ENCODE measurements around the gene SP1.
"Not testable (repeated sequence)": the region's sequence is repeated elsewhere in the genome, so short reads cannot be mapped to it uniquely, and the experiment has no call there.

SP1 gene

GRCh38 chr12:53380104-53380793 is at the start of gene SP1:
TSS of gene SP1 (plus strand) at chr12:53380176. CDS start at chr12:53380292, 116 bp downstream.
- peak; percentile 96 for DNase-seq (ENCODE audit: low spot score)
- peak; percentile 27 for FAIRE-seq

GRCh38 chr12:53330671-53331070 is 49.3 kb upstream of the SP1 start:
- no peak for FAIRE-seq

GRCh38 chr12:53332339-53332738 is 47.6 kb upstream of the SP1 start:
- DNase-seq (ENCODE audit: low spot score); FAIRE-seq: not testable (repeated sequence)

More at GRCh38 chr12:53330671-53331070, 49.3 kb upstream of the SP1 start:
- DNase-seq (ENCODE audit: low spot score): no peak

- no peak for FAIRE-seq
- DNase-seq (ENCODE audit: low spot score): no peak
These were observed 47.2 kb upstream of the SP1 start for GRCh38 chr12:53332744-53333143.

- no peak for DNase-seq (ENCODE audit: low spot score)
- FAIRE-seq: no peak
These were observed 46.7 kb upstream of the SP1 start for GRCh38 chr12:53333289-53333688.

- no peak for DNase-seq (ENCODE audit: low spot score)
- no peak for FAIRE-seq
These were observed 46.1 kb upstream of the SP1 start for GRCh38 chr12:53333845-53334244.

GRCh38 chr12:53334822-53335221 is 45.2 kb upstream of the SP1 start:
- DNase-seq (ENCODE audit: low spot score): no peak
- FAIRE-seq: no peak

- peak; percentile 9 for FAIRE-seq
- no peak for DNase-seq (ENCODE audit: low spot score)
These were observed 43.7 kb upstream of the SP1 start, which contains the start of gene SP7 for GRCh38 chr12:53336181-53336681. TSS of gene SP7 (minus strand) at chr12:53336354. CDS start at chr12:53335646, 708 bp downstream.

GRCh38 chr12:53338017-53338416 is 42.0 kb upstream of the SP1 start:
- FAIRE-seq (no peak), DNase-seq (ENCODE audit: low spot score) (no peak)

GRCh38 chr12:53338916-53339315 is 41.1 kb upstream of the SP1 start:
- DNase-seq (ENCODE audit: low spot score): no peak
- no peak for FAIRE-seq

- DNase-seq (ENCODE audit: low spot score): no peak
- no peak for FAIRE-seq
These were observed 39.6 kb upstream of the SP1 start for GRCh38 chr12:53340398-53340797.

- DNase-seq (ENCODE audit: low spot score) (no peak), FAIRE-seq (no peak)
These were observed 36.5 kb upstream of the SP1 start for GRCh38 chr12:53343449-53343848.

GRCh38 chr12:53343969-53344368 is 36.0 kb upstream of the SP1 start:
- DNase-seq (ENCODE audit: low spot score) (no peak), FAIRE-seq (no peak)

GRCh38 chr12:53344487-53344823 is 35.5 kb upstream of the SP1 start:
- no peak for DNase-seq (ENCODE audit: low spot score)
- no peak for FAIRE-seq

- no peak for FAIRE-seq
These were observed 35.0 kb upstream of the SP1 start for GRCh38 chr12:53344824-53345485.

GRCh38 chr12:53345486-53346188 is 34.3 kb upstream of the SP1 start:
- no peak for FAIRE-seq
- no peak for DNase-seq (ENCODE audit: low spot score)

More at GRCh38 chr12:53344824-53345485, 35.0 kb upstream of the SP1 start:
- DNase-seq (ENCODE audit: low spot score): peak; percentile 81

- FAIRE-seq (no peak), DNase-seq (ENCODE audit: low spot score) (no peak)
These were observed 33.5 kb upstream of the SP1 start for GRCh38 chr12:53346491-53346890.

GRCh38 chr12:53347905-53348304 is 32.1 kb upstream of the SP1 start:
- no peak for DNase-seq (ENCODE audit: low spot score)
- no peak for FAIRE-seq

GRCh38 chr12:53352331-53353256 is 27.4 kb upstream of the SP1 start:
- FAIRE-seq (no peak), DNase-seq (ENCODE audit: low spot score) (peak; percentile 73)

- DNase-seq (ENCODE audit: low spot score): no peak
- no peak for FAIRE-seq
These were observed 26.7 kb upstream of the SP1 start for GRCh38 chr12:53353257-53353655.

- FAIRE-seq (no peak), DNase-seq (ENCODE audit: low spot score) (no peak)
These were observed 24.9 kb upstream of the SP1 start for GRCh38 chr12:53355121-53355520.

All from urothelium cell line (cell line).